Psoas muscle (tissue), 8 donors: Measurements from ENCODE around the gene LCP1. TPM values are rescaled to one million over a fixed set of nuclear protein-coding genes. Genes with fewer than 3 reads are reported as not detected.
"Not testable (repeated sequence)": the region's sequence is repeated elsewhere in the genome, so short reads cannot be mapped to it uniquely, and the experiment has no call there.

ENCODE experiments used
- ATAC-seq, 4 donors: fragments of 200-7000 bp; cut with Tn5 transposase; one replicate each; pipeline ENCODE4 v1.9.1; 2020; ENCODE audit warnings: moderate library complexity in 3 of 4, mild to moderate bottlenecking in 2 of 4
- DNase-seq, 2 donors: peaks; one replicate each; pipeline ENCODE4 v3.0.0-alpha.2; 2020
- H3K27ac ChIP-seq: fragments of 200-600 bp; one replicate; pipeline ENCODE4 v1.8.0; 2022
- H3K27me3 ChIP-seq, 3 donors: fragments of 200-600 bp in 1 of 3; one replicate each; pipeline versions ENCODE4 v1.6.1 to v1.8.0; 2013 to 2022; ENCODE audit warnings: low read length in 2 of 3, mild to moderate bottlenecking in 2 of 3, moderate library complexity in 1 of 3; ENCODE audit not compliant: insufficient read depth in 3 of 3
- H3K36me3 ChIP-seq, 2 donors: fragments of 200-600 bp in 1 of 2; one replicate each; pipeline versions ENCODE4 v1.6.1 to v1.8.0; 2013 to 2022; ENCODE audit warnings: low read depth in 1 of 2, mild to moderate bottlenecking in 1 of 2, moderate library complexity in 1 of 2; ENCODE audit not compliant: insufficient read depth in 1 of 2
- H3K4me1 ChIP-seq: fragments of 200-600 bp; one replicate; pipeline ENCODE4 v1.8.0; 2022
- H3K4me3 ChIP-seq: fragments of 200-600 bp; one replicate; pipeline ENCODE4 v1.8.0; 2022; ENCODE audit warnings: mild to moderate bottlenecking
- H3K9me3 ChIP-seq: fragments of 200-600 bp; one replicate; pipeline ENCODE4 v1.8.0; 2022
- WGBS, 3 donors: extraction: QIAGEN DNeasy Blood & Tissue Kit; methylation state at CpG; one replicate each; pipeline versions ENCODE4 v1.1.6 to v1.1.7; 2013; 5-methylcytosine and 5-hydroxymethylcytosine counted together
- intact Hi-C, 2 donors: fragments of 100-400 bp; cut with DNase I; formaldehyde crosslinking; loops; one replicate each; pipeline versions ENCODE4 v1.11.0 to v1.14.2; 2022
- polyA plus RNA-seq, 3 donors: library from polyadenylated mRNA; stranded (reverse); fragments of 200-250 nt; gene quantifications; one replicate each; pipeline ENCODE4 v1.2.3, GENCODE V29; 2013
- total RNA-seq, 4 donors: library from RNA; stranded (reverse); fragmentation: NEBNext Ultra II Directional in 2 of 4; extraction: Animal tissue kit (Norgen Biotek cat#: 25700) in 2 of 4; gene quantifications; one replicate each; pipeline versions ENCODE4 v1.2.1 to v1.2.4, GENCODE V29; 2021 to 2023
- TF ChIP-seq, protein P1 (sequence below): fragments of 200-600 bp; IDR thresholded peaks from one replicate; pipeline ENCODE4 v1.8.0; 2022; ENCODE audit warnings: antibody characterized with exemption
- donor health status: healthy with polysubstance abuse.
- donor health status: DM: no; HTN: no; CAD: no; lungs with moderate emphysema.
- donor health status: Bipolar disorder and iron deficiency.
- donor health status: healthy.
- donor health status: DM: yes; HTN: yes; CAD: no.
- donor health status: DM: no; HTN: no; CAD: no.
- donor health status: DM: no; HTN: no; CAD: no.
- donor health status: DM: yes; HTN: yes; CAD: no.

LCP1 gene
- total and polyA plus RNA-seq, 7 donors = 2.0 to 14.8 (median 8.0) TPM

DNA sequence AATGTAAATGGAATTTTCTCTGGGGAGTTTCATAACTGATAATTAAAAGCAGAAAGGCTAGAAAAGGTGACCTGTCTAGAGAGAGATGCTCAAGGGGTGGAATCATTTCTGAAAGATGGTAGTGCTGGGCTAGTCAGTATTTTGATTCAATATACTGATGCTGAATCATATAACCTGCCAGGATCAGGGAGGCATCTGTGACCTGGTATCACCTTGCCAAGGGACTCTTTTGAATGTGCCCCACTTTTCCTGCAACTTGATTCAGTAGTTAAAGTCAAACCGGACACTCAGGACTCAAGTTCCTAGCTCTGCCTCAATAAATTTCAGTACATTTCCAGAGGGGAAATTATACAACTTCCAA, 15.8 kb downstream of the LCP1 start:
- TF ChIP-seq, protein P1, sequence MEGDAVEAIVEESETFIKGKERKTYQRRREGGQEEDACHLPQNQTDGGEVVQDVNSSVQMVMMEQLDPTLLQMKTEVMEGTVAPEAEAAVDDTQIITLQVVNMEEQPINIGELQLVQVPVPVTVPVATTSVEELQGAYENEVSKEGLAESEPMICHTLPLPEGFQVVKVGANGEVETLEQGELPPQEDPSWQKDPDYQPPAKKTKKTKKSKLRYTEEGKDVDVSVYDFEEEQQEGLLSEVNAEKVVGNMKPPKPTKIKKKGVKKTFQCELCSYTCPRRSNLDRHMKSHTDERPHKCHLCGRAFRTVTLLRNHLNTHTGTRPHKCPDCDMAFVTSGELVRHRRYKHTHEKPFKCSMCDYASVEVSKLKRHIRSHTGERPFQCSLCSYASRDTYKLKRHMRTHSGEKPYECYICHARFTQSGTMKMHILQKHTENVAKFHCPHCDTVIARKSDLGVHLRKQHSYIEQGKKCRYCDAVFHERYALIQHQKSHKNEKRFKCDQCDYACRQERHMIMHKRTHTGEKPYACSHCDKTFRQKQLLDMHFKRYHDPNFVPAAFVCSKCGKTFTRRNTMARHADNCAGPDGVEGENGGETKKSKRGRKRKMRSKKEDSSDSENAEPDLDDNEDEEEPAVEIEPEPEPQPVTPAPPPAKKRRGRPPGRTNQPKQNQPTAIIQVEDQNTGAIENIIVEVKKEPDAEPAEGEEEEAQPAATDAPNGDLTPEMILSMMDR = no peak
- Histone ChIP-seq H3K27me3 (peaks cover 0 to 2% (median 0%) of the 10 kb centered on the region in 3 donors), H3K36me3 (no peaks in the 10 kb centered on the region), H3K27ac (no peak overlapping the region), H3K4me3 (no peak overlapping the region), H3K4me1 (peaks cover 3% of the 10 kb centered on the region), H3K9me3 (no peaks in the 10 kb centered on the region)
- intact Hi-C loops = loop anchor here in 1 of 2 donors (10.0 kb wide), 1 partner anchor 361 kb away; no protein-coding TSS in a partner anchor
- DNase-seq (no peak), ATAC-seq (no peak)
- WGBS, 3 donors = 29 to 50% (median 32%) methylated on average over 1 of the region's 1 CpG

DNA sequence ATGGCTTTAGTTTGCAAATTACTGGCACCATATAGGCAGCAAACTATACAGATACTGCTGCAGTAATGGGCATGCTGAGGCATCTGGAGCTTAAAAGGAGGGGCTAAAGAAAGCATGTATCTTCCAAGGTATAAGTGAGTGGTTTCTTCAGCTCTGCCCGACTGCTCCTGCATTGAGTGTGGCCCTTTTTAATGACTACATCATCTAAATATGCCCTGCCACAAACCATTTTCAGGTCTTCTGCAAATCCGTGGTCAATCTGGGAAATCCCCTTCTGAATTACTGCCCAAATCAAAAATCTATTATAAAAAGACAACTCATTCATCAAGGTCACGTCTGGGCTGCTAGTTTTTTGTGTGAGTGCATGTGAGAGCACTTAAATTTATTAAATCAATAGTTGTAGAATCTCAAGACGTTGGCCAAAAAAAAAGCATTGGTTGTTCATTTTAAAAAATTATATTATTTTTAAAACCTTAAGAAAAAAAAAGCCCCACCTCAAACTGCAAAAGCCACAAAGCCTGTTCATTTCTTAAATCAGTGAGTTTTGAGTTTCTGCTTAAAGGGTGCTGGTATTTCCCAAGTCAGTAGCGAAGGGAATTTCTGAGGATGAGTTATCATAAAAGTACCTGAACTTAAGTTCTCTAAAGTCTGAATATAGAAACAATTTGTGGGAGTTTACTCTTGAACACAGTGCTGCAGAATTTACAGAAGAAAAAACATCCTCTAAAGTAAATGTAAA, 16.3 kb downstream of the LCP1 start:
- Histone ChIP-seq H3K36me3 (no peaks in the 10 kb centered on the region), H3K27me3 (peaks cover 0 to 2% (median 0%) of the 10 kb centered on the region in 3 donors), H3K27ac (no peak overlapping the region), H3K4me1 (peaks cover 3% of the 10 kb centered on the region), H3K4me3 (no peak overlapping the region), H3K9me3 (no peaks in the 10 kb centered on the region)
- ATAC-seq (no peak), DNase-seq (no peak)
- TF ChIP-seq, protein P1 = no peak
- WGBS, 3 donors = 42 to 46% (median 43%) methylated on average over 5 of the region's 5 CpGs
- intact Hi-C loops = loop anchor here in 1 of 2 donors (10.0 kb wide), 1 partner anchor 361 kb away; no protein-coding TSS in a partner anchor

DNA sequence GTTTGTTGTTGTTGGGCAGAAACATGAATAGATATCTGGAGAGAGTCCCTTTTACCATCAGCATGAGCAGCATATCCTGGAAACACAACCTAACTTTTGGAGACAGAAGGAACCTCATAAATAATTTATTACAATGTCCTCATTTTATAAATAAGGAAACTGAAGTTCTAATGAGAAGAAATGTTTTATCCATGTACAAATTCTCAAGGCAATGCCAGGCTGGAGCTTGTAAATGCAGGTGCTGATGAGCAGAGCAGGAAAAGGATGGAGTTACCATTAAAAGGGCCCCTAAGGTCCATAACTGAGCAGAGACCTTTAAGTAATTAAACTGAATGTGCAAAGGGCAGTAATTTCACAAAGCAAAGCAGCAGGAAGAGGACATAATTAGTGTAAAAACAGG, 17.3 kb downstream of the LCP1 start:
- intact Hi-C loops = loop anchor here (5.0 to 10.0 kb wide), 2 partner anchors 357 to 360 kb away; no protein-coding TSS in a partner anchor
- DNase-seq (no peak), ATAC-seq (no peak)

GRCh38 chr13:46162741-46163140, 19.2 kb downstream of the LCP1 start:
- H3K27me3 ChIP-seq, H3K4me1 ChIP-seq, DNase-seq, H3K4me3 ChIP-seq, H3K36me3 ChIP-seq, H3K9me3 ChIP-seq, H3K27ac ChIP-seq, ATAC-seq: not testable (repeated sequence)
- WGBS, 3 donors = 95 to 99% (median 96%) methylated on average over 19 to 36 of the region's 36 CpGs
- intact Hi-C loops = loop anchor here (5.0 to 10.0 kb wide), 2 partner anchors 355 to 358 kb away; no protein-coding TSS in a partner anchor

More for the DNA sequence above, 17.3 kb downstream of the LCP1 start:
- no peak overlapping the region for H3K27ac ChIP-seq
- H3K36me3 ChIP-seq = no peaks in the 10 kb centered on the region
- TF ChIP-seq, protein P1 = no peak
- H3K9me3 ChIP-seq = no peaks in the 10 kb centered on the region
- no peaks in the 10 kb centered on the region for H3K4me1 ChIP-seq
- H3K27me3 ChIP-seq = peaks cover 0 to 2% (median 0%) of the 10 kb centered on the region in 3 donors
- no peak overlapping the region for H3K4me3 ChIP-seq

DNA sequence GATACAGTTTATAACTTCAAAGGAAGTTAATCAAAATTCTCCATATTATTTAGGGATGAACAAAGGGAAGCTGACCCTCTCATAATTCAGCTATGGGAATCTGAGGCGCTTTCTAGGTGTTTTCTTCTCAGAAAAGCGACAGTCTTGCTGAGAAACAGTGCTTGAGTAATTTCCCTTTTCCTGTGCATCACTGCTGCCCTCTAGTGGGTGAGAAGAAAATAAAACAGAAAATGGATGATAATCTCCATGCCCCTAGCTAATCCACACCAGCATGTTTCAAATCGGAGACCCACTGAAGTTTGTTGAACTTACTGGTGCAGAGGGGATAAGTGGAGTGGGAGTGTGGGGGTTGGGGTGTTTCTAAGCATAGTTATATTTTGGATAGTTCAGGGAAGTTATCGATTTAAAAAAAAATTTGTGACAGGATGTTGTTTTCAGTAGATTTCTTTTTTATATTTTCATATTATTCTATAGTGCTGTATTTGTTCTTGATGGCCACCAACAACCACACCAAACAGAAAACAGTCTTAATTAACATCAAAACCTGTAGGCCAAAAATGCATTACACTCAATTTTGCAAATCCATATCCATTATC, 21.4 kb downstream of the LCP1 start:
- DNase-seq (no peak), ATAC-seq (peak in 1 of 4 donors; percentile 50)
- Histone ChIP-seq H3K9me3 (no peaks in the 10 kb centered on the region), H3K4me1 (no peaks in the 10 kb centered on the region), H3K27me3 (no peaks in the 10 kb centered on the region), H3K27ac (no peak overlapping the region), H3K4me3 (no peak overlapping the region), H3K36me3 (no peaks in the 10 kb centered on the region)
- 22 to 31% (median 24%) methylated on average over 4 of the region's 4 CpGs for WGBS, 3 donors
- TF ChIP-seq, protein P1 = peak; percentile 75
- intact Hi-C loops = loop anchor here (5.0 to 10.0 kb wide), 2 partner anchors 353 to 356 kb away; no protein-coding TSS in a partner anchor
